Subcutaneous abdominal adipose tissue (tissue), 5 donors: ENCODE results near the gene KCNB1.
A peak's percentile ranks its signal among the peaks of the same experiment; 100 is the strongest.

Experiments
- H3K27ac ChIP-seq: one replicate; pipeline ENCODE4 v1.7.0; 2013; ENCODE audit warnings: low read depth, mild to moderate bottlenecking, inconsistent platforms, low read length, moderate library complexity
- H3K27me3 ChIP-seq, 5 donors: one replicate each; pipeline ENCODE4 v1.7.0; 2013; ENCODE audit warnings: low read length in 5 of 5, inconsistent platforms in 1 of 5; ENCODE audit not compliant: control insufficient read depth in 5 of 5, insufficient read depth in 4 of 5
- H3K36me3 ChIP-seq, 5 donors: one replicate each; pipeline ENCODE4 v1.7.0; 2013; ENCODE audit warnings: low read length in 5 of 5; ENCODE audit not compliant: control insufficient read depth in 5 of 5, insufficient read depth in 5 of 5
- H3K4me1 ChIP-seq, 5 donors: one replicate each; pipeline ENCODE4 v1.7.0; 2013; ENCODE audit warnings: low read length in 5 of 5, mild to moderate bottlenecking in 3 of 5, moderate library complexity in 1 of 5; ENCODE audit not compliant: control insufficient read depth in 5 of 5, insufficient read depth in 5 of 5
- H3K4me3 ChIP-seq, 5 donors: one replicate each; pipeline ENCODE4 v1.7.0; 2013; ENCODE audit warnings: low read length in 5 of 5, low read depth in 1 of 5
- H3K9ac ChIP-seq, 5 donors: one replicate each; pipeline ENCODE4 v1.7.0; 2013; ENCODE audit warnings: low read length in 5 of 5, mild to moderate bottlenecking in 4 of 5, moderate library complexity in 3 of 5
- H3K9me3 ChIP-seq, 5 donors: one replicate each; pipeline ENCODE4 v1.7.0; 2013; ENCODE audit warnings: low read length in 5 of 5; ENCODE audit not compliant: control insufficient read depth in 5 of 5
- donor health status: healthy.
- donor health status: healthy.
- donor health status: healthy.
- donor health status: healthy.
- donor health status: healthy.

The KCNB1 gene

GRCh38 chr20:49409302-49409974 lies 73.0 kb downstream of the KCNB1 start:
- Histone ChIP-seq H3K27ac (no peak overlapping the region), H3K36me3 (no peaks in the 10 kb centered on the region), H3K4me3 (no peak overlapping the region), H3K4me1 (peaks cover 0 to 8% (median 4%) of the 10 kb centered on the region in 5 donors), H3K9ac (no peak overlapping the region), H3K27me3 (peaks cover 0 to under 1% (median 0%) of the 10 kb centered on the region in 5 donors), H3K9me3 (no peaks in the 10 kb centered on the region)

GRCh38 chr20:49408509-49409104 lies 73.9 kb downstream of the KCNB1 start:
- Histone ChIP-seq H3K4me3 (no peak overlapping the region), H3K36me3 (no peaks in the 10 kb centered on the region), H3K4me1 (peaks cover 0 to 8% (median 4%) of the 10 kb centered on the region in 5 donors), H3K9ac (no peak overlapping the region), H3K27ac (no peak overlapping the region), H3K9me3 (no peaks in the 10 kb centered on the region), H3K27me3 (no peaks in the 10 kb centered on the region)

- no peaks in the 10 kb centered on the region for H3K36me3 ChIP-seq
- H3K9me3 ChIP-seq, result no peaks in the 10 kb centered on the region
- no peaks in the 10 kb centered on the region for H3K27me3 ChIP-seq
- peaks cover 0 to 14% (median 4%) of the 10 kb centered on the region in 5 donors for H3K4me1 ChIP-seq
- no peak overlapping the region for H3K27ac ChIP-seq
- H3K4me3 ChIP-seq, result no peak overlapping the region
- H3K9ac ChIP-seq, result no peak overlapping the region
These were observed 75.8 kb downstream of the KCNB1 start for GRCh38 chr20:49406666-49407065.

GRCh38 chr20:49405696-49406095 lies 76.8 kb downstream of the KCNB1 start:
- H3K36me3 ChIP-seq, result no peaks in the 10 kb centered on the region
- peaks cover 2 to 22% (median 5%) of the 10 kb centered on the region in 5 donors for H3K4me1 ChIP-seq
- no peak overlapping the region for H3K27ac ChIP-seq

GRCh38 chr20:49405062-49405683 lies 77.3 kb downstream of the KCNB1 start:
- no peak overlapping the region for H3K4me3 ChIP-seq
- no peak overlapping the region for H3K9ac ChIP-seq
- H3K9me3 ChIP-seq, result no peaks in the 10 kb centered on the region
- no peaks in the 10 kb centered on the region for H3K27me3 ChIP-seq
- H3K4me1 ChIP-seq, result peaks cover 2 to 27% (median 10%) of the 10 kb centered on the region in 5 donors
- H3K36me3 ChIP-seq, result no peaks in the 10 kb centered on the region
- H3K27ac ChIP-seq, result no peak overlapping the region

More at GRCh38 chr20:49405696-49406095, 76.8 kb downstream of the KCNB1 start:
- Histone ChIP-seq H3K9me3 (no peaks in the 10 kb centered on the region), H3K9ac (no peak overlapping the region), H3K4me3 (no peak overlapping the region), H3K27me3 (no peaks in the 10 kb centered on the region)

GRCh38 chr20:49404461-49404860 lies 78.0 kb downstream of the KCNB1 start:
- peaks cover 3 to 28% (median 16%) of the 10 kb centered on the region in 5 donors for H3K4me1 ChIP-seq
- no peak overlapping the region for H3K27ac ChIP-seq
- no peaks in the 10 kb centered on the region for H3K27me3 ChIP-seq
- no peaks in the 10 kb centered on the region for H3K9me3 ChIP-seq
- no peak overlapping the region for H3K4me3 ChIP-seq
- H3K36me3 ChIP-seq, result no peaks in the 10 kb centered on the region
- H3K9ac ChIP-seq, result no peak overlapping the region

GRCh38 chr20:49403911-49404310 lies 78.6 kb downstream of the KCNB1 start:
- Histone ChIP-seq H3K4me1 (peaks cover 5 to 33% (median 20%) of the 10 kb centered on the region in 5 donors), H3K27me3 (no peaks in the 10 kb centered on the region), H3K9ac (no peak overlapping the region), H3K4me3 (no peak overlapping the region), H3K27ac (no peak overlapping the region), H3K9me3 (no peaks in the 10 kb centered on the region), H3K36me3 (no peaks in the 10 kb centered on the region)

GRCh38 chr20:49403012-49403411 lies 79.5 kb downstream of the KCNB1 start:
- H3K27ac ChIP-seq, result no peak overlapping the region
- no peak overlapping the region for H3K4me3 ChIP-seq
- H3K9me3 ChIP-seq, result no peaks in the 10 kb centered on the region
- H3K27me3 ChIP-seq, result no peaks in the 10 kb centered on the region
- H3K4me1 ChIP-seq, result peaks cover 5 to 35% (median 20%) of the 10 kb centered on the region in 5 donors
- H3K36me3 ChIP-seq, result no peaks in the 10 kb centered on the region
- no peak overlapping the region for H3K9ac ChIP-seq

GRCh38 chr20:49400904-49401303 lies 81.6 kb downstream of the KCNB1 start:
- Histone ChIP-seq H3K4me3 (no peak overlapping the region), H3K36me3 (no peaks in the 10 kb centered on the region), H3K27me3 (no peaks in the 10 kb centered on the region), H3K27ac (peak overlapping the region; percentile 69), H3K9me3 (no peaks in the 10 kb centered on the region), H3K9ac (peak overlapping the region in 1 of 5 donors; percentile 41), H3K4me1 (peaks cover 5 to 35% (median 20%) of the 10 kb centered on the region in 5 donors)

GRCh38 chr20:49400410-49400809 lies 82.1 kb downstream of the KCNB1 start:
- Histone ChIP-seq H3K4me3 (no peak overlapping the region), H3K4me1 (peaks cover 5 to 35% (median 22%) of the 10 kb centered on the region in 5 donors), H3K27me3 (no peaks in the 10 kb centered on the region), H3K9ac (peak overlapping the region in 1 of 5 donors; percentile 41), H3K36me3 (no peaks in the 10 kb centered on the region), H3K9me3 (no peaks in the 10 kb centered on the region), H3K27ac (peak overlapping the region; percentile 69)
